ENCODE data around the gene SPHK2.

The SPHK2 gene

GRCh38 chr19:48619692-48620585 lies 633 bp downstream of the SPHK2 start (continued):
- no peak for TF ChIP-seq ZNF221 (tag by site-specific recombination; IDR thresholded peaks at IDR 0.05; ENCODE audit: borderline replicate concordance)
- TF ChIP-seq ZNF610 (tag by site-specific recombination; IDR thresholded peaks at IDR 0.05; ENCODE audit: borderline replicate concordance): 0 out of 2 replicates have a peak, but pooled peaks have one; percentile 51
- TF ChIP-seq ZBTB44 (tag by site-specific recombination; IDR thresholded peaks at IDR 0.05): no peak
- TF ChIP-seq OVOL3 (tag by site-specific recombination; IDR thresholded peaks at IDR 0.05): no peak
- TF ChIP-seq ZNF266 (tag by site-specific recombination; IDR thresholded peaks at IDR 0.05; ENCODE audit: low read depth): no peak
- 0 out of 2 replicates have a peak, but pooled peaks have one; percentile 9 for TF ChIP-seq ZNF394 (tag by site-specific recombination; IDR thresholded peaks at IDR 0.05; ENCODE audit: borderline replicate concordance)
- TF ChIP-seq ZNF513 (tag by site-specific recombination; IDR thresholded peaks at IDR 0.05): 0 out of 2 replicates have a peak, but pooled peaks have one; percentile 18
- TF ChIP-seq ZNF518A (tag by site-specific recombination; conservative IDR thresholded peaks at IDR 0.05; ENCODE audit: low read depth): no peak
- no peak for TF ChIP-seq ZNF280D (tag by site-specific recombination; IDR thresholded peaks at IDR 0.05)
- peak; percentile 46; the same call in 1 of the 2 replicates for TF ChIP-seq ZNF335 (tag by site-specific recombination; conservative IDR thresholded peaks at IDR 0.05)

- Histone ChIP-seq H3K36me3 (ENCODE audit: control insufficient read depth in 2 of 2, insufficient read depth in 1 of 2, low read length in 2 of 2) (peaks cover 0 to 19% of the 10 kb centered on the region in 2 experiments; a peak in 1 of 3 replicates), H3K9me3 (ENCODE audit: control insufficient read depth, insufficient read depth, low read depth, low read length) (no peaks in the 10 kb centered on the region), H3K4me1 (ENCODE audit: control insufficient read depth, insufficient read depth, low read length) (peaks cover 10% of the 10 kb centered on the region), H3K27ac (ENCODE audit: extremely low read depth, low read depth, low read length) (peak overlapping the region; percentile 51), H3K4me3 (ENCODE audit: low read depth, low read length) (peak overlapping the region; percentile 17)
- CTCF ChIA-PET: interaction anchor here (0.6 to 1.5 kb wide), 4 partner anchors 22 to 442 kb away, joined by 3 to 5 read pairs (median 4); partner anchors contain the start of gene CA11
- POLR2A ChIA-PET: interaction anchor here (0.5 to 3.3 kb wide), 11 partner anchors 8 to 268 kb away, joined by 3 to 28 read pairs (median 4); partner anchors contain the start of genes DBP and FAM83E
- TF ChIP-seq ZNF791 (tag by site-specific recombination; IDR thresholded peaks at IDR 0.05) (no peak), ZNF211 (tag by site-specific recombination; IDR thresholded peaks at IDR 0.05; ENCODE audit: low read depth) (no peak), KLF8 (tag by site-specific recombination; IDR thresholded peaks at IDR 0.05) (no peak), TRIM28 (IDR thresholded peaks at IDR 0.05; ENCODE audit: borderline replicate concordance, low read length) (no peak), ZBTB11 (tag by site-specific recombination; conservative IDR thresholded peaks at IDR 0.05; ENCODE audit: low read depth) (no peak), ZBTB20 (tag by site-specific recombination; IDR thresholded peaks at IDR 0.05) (no peak), SP7 (tag by site-specific recombination; IDR thresholded peaks at IDR 0.05) (no peak)
These were observed 4.3 kb downstream of the SPHK2 start for GRCh38 chr19:48623556-48624066.

Data from HEK293 (cell line).